SHP77 (cell line): ENCODE data around the gene VENTX.
"Not testable (repeated sequence)": the region's sequence is repeated elsewhere in the genome, so short reads cannot be mapped to it uniquely, and the experiment has no call there.

ENCODE experiments used
- DNase-seq, 2 experiments: peaks; one replicate each; lab custom pipeline; 2025; lab: John Stamatoyannopoulos, UW

VENTX gene

DNA sequence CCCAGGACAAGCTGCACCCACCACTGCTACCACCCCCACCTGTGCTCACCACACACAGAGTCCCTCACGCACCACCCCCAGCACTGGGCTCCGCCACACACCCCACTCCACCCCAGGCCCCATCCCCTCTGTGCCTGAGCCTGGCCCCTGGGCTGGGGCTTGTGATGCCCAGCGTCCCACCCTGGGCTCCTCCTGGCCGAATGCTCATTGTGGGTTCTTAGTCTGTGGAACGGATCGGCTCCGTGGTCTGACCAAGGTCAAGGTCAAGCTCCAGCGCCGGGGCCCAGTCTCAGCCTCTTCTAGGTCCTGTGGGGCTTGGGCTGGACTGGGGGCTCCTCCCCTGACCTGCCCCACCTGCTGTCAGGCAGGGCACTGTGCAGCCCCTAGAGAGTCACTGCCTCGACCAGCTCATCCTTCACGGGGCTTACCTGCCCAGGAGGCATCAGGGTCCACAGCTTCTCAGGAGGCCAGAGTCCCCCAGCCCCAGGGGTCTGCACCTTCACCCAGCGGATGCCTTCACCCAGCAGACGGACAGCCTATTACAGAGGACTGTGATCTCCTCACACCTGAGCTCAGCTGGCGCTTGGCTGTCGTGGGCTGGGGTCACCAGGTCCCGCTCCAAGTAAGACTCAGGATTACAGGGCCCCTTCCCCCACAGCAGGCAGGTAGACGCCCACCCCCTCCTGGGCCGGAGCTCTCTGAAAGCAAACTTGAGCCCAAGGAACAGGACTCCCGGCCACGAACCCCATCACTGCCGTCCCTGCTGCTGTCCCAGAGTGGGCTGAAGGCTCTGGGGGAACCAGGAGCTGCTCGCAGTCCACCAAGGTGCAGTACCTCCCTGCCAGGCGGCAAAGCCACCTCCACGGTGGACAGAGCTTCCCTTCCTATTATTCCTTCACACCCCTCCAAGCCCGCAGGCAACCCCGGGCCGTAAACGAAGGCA is 22.9 kb upstream of the VENTX start:
- DNase-seq, result no peak

- no peak for DNase-seq
Observed at GRCh38 chr10:133215586-133215985, 22.1 kb upstream of the VENTX start.

DNA sequence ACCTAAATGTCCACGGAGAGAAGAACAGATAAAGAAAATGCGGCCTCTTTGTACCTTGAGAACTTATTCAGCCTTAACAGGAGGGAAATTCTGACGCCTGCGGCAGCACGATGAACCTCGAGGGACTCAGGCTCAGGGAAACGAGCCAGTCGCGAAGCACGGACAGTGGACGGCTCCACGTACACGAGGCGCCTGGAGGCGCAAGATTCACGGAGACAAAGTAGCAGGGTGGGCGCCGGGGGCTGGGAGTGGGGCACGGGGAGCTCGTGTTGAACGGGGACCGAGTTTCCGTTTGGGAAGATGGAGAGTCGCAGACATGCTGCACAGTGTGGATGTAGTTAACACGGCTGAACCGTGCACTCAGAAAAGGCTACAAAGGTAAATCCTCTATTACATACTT is 20.9 kb upstream of the VENTX start:
- DNase-seq, result no peak

DNA sequence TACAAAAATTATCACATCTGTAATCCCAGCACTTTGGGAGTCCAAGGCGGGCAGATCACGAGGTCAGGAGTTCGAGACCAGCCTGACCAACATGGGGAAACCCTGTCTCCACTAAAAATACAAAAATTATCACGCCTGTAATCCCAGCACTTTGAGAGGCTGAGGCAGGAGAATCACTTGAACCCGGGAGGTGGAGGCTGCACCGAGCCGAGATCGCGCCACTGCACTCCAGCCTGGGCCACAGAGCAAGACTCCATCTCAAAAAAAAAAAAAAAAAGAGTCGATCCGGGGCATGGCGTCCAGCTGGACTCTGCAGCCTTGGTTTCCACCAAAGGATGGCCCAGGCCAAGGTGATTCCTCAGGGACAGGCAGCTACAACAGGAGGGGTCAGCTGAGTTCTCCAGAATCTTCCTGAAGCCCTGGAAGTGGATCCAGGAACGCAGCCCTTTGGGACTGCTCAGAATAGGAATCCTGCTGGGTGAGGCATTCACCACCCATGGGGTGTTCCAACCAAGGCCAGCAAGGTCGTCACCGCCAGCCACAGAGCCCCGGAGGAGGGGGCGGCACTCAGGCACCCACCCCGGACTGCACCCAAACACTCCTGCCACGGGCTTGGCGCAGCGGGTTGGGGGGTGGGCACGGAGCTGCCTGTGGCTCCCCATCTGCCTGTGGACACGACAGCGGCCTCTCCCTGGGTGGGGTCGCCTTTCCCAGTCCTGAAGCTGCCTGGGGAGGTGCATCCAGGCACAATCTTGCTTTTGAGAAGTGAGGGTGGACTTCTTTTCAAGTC is 19.7 kb upstream of the VENTX start:
- DNase-seq, result no peak

DNA sequence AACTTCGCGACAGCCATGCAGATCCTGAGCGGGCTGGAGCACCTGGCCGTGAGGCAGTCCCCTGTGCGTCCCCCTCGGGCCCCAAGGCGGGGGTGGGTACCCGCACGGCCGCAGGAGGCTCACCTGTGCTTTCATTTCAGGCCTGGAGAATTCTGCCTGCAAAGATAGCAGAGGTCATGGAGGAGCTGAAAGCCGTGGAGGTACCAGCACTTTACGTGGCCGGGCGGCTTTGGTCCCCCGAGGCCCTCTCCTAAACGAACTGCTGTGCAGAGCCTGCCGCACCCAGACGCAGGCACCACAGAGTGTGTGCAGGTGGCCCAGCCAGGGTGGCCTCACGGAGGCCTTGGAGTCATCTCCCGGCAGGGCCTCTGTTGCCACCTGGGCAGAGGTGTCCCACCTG is 18.8 kb upstream of the VENTX start:
- DNase-seq, result no peak

GRCh38 chr10:133219782-133220181 is 17.9 kb upstream of the VENTX start:
- no peak for DNase-seq

DNA sequence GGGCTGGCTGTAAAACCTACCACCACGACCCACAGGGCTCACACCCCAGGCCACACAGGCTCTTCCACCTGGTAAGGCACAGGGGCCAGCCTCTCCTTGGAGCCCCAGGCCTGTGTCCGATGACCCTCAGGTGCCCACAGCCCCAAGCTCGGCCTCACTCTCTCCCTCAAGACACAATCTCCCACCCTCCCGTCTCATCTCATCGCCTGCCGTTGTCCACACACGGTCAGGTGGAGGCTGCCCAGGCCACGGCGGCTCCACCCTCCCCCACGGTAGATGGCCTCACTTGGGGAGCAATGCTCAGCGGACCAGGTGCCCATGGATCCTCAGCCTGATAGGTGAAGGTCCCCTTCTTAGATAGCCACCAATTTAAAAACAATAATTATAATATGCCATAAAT is 16.3 kb upstream of the VENTX start:
- DNase-seq, result no peak

DNA sequence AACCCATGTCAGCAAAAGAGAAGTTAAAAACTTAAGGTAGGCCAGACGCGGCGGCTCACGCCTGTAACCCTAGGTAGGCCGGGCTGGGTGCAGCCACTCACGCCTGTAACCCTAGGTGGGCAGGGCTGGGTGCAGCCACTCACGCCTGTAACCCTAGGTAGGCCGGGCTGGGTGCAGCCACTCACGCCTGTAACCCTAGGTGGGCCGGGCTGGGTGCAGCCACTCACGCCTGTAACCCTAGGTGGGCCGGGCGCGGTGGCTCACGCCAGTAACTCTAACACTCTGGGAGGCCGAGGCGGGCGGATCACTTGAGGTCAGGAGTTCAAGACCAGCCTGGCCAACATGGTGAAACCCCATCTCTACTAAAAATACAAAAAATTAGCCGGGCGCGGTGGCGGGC is 15.9 kb upstream of the VENTX start:
- not testable (repeated sequence) for DNase-seq

DNA sequence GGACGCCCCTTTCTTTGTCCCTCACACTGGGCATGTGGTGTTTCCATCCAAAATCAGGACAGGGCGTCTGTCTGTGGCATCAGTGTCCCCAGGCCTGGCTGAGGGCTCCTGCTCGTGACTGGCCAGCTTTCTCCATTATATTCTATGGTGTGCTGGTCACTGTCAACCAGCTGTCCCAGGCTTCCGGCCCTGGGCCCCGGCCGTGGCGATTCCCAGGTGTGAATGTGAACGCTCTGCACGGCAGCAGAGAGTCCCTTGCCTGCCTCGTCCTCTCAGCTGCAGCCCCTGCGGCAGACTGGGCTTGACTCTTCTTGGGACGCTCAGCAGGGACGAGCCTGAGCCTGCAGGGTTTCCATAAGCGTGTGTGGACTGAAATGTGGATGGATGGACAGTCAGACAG is 13.6 kb upstream of the VENTX start:
- DNase-seq, result no peak

GRCh38 chr10:133224756-133225372 is 12.8 kb upstream of the VENTX start:
- DNase-seq, result no peak

DNA sequence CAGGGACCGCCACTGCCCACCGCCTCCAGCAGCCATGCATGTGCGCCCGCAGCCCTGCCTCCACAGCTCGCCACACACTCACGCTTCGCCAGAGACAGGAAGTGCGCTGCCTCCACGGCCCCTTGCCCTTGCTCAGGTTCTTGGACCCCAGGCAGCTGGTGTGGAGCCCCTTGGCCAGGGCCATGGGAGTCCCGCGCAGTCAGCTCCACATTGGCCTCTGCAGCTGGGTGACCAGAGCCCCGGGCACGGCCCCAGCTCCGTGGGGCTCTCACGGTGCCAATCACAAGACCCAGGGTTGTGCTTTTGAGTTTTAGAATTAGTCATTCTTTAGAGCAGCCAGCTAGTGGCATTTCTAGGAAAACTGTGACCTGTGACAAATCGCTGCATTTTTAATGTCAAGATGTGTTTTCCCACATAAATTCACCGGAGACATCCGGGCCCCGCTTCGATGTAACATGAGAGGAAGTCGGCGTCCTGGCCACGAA is 11.9 kb upstream of the VENTX start:
- no peak for DNase-seq

- no peak for DNase-seq
Observed at GRCh38 chr10:133226251-133226808, 11.3 kb upstream of the VENTX start.

- DNase-seq, result no peak
Observed at GRCh38 chr10:133227256-133227655, 10.4 kb upstream of the VENTX start.

DNA sequence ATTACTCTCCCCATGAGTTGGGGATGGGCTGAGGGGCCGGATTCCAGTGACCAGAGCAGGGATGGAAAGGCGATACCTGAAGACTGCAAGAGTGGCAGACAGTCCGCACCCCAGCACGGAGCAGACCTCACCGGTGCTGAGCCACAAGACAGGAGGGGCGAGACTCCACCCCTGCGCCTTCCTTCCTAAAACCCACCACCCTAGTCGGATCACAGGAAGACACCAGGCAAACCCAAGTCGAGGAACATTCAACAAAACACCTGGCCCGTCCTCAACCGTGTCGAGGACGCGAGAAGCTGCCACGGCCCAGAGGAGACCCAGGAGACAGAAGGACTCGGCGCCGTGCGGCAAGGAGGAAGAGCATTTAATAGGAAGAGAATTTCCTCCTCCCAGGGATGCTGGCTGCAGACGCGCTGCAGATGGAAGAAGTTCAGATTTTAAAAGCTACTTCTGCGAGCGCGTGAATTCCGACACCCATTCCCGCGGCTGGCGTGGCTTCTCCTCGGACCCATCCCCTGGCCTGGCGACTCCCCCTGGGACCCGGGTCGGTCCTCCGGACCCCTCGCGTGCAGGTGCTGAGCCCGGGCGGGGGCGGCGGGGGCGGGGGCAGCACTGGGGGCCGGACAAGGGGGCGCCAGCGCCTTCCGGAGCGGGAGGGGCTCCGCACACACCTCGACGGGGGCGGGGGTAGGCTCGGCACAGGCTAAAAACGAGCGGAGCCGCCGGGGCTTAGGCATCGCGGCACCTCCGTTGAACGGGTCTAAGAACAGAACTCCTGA is 8.2 kb upstream of the VENTX start:
- DNase-seq, result no peak

DNA sequence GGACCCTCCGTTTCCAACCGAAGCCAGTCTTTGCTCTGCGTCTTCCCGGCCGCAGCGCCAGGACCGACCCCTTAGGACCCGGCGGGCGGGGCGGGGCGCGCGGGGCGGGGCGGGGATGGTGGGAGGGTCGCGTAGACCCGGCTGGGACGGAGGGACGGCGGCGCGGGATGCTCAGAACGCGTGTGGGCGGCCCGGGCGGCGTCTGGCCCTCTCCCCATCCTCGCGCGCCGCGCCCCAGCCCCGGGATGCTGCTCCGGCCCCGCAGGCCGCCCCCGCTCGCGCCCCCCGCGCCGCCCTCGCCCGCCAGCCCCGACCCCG is 7.7 kb upstream of the VENTX start, which contains the start of gene UTF1:
TSS of gene UTF1 (plus strand) at position 174 of the 318 bp plus-strand sequence. CDS start at position 246, 72 bp downstream.
- DNase-seq, result no peak

GRCh38 chr10:133230387-133231195 is 7.1 kb upstream of the VENTX start:
- DNase-seq, result no peak

DNA sequence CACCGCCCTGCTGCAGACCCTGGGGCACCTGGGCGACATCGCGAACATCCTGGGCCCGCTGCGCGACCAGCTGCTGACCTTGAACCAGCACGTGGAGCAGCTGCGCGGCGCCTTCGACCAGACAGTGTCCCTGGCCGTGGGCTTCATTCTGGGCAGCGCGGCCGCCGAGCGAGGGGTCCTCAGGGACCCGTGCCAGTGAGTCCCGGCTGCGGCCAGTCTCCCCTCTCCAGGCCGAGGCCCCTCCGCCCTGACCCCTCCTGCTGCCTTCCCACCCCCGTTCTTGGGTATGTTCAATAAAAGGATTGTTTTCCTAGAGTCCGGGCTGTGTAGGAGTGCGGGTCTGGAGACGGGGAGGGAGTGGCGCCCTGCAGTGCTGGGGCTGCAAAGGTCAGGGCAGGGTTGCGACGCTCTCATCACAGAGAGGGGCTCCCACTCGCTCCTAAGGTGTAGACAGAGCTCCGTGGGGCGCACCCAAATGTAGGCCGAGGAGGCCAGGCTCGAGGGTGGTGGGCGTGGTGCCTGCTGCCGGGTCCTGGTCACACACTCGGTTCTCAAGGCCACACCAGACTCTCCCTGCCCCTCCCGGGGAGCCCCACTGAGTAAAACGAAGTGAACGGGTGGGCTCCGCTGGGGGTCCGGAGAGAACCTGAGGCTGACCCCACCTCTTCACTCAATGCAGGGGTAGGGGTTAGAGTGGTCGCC is 6.3 kb upstream of the VENTX start:
- no peak for DNase-seq

DNA sequence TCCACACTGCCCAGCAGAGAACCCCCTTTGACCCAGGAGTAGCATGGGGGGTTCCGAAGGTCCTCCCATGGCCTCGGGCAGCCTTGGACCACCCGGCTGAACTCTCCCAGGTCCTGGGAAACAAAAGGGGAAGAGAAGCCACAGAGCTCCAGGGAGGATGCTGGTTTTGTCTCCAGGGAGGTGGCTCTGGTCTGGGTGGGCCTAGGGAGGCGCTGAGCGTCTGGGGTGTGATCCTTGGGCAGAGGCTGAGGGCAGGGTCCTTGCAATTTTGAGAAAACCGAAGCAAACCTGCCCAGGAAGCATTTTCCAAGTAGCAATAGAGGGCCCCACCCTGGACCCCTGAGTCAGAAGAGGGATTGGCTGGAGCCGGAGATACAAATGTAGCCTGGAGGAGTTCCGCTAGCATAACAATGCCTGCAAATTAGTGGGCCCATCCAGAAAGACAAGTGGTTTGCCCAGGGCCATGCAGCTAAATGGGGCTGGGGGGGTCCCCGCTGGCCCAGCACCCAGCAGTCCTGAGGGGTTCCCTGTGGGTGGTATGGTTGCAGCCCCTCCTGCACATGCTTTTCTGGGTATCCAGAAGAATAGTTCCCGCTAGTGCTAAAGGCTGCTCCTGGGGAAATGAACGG is 5.6 kb upstream of the VENTX start:
- DNase-seq, result no peak

GRCh38 chr10:133234796-133235195 is 2.9 kb upstream of the VENTX start:
- DNase-seq, result not testable (repeated sequence)
